C4-2B (cell line): Measurements from ENCODE around the gene GRP.

Source experiments
- H3K27ac ChIP-seq: fragments of 450-650 bp; 2 replicates; pipeline ENCODE4 v1.5.1; 2017
- CTCF ChIP-seq: fragments of 450-650 bp; conservative IDR thresholded peaks from 2 replicates; pipeline ENCODE4 v1.5.1; 2017; ENCODE audit warnings: mild to moderate bottlenecking
- ZFX ChIP-seq: fragments of 450-650 bp; IDR thresholded peaks from 2 replicates; pipeline ENCODE4 v1.6.1; 2017

Gene GRP

GRCh38 chr18:59229191-59229590 is 9.2 kb downstream of the GRP start:
- no peak for TF ChIP-seq ZFX
- no peak for TF ChIP-seq CTCF

GRCh38 chr18:59229701-59230443 is 9.9 kb downstream of the GRP start:
- TF ChIP-seq CTCF (no peak), ZFX (no peak)
- H3K27ac ChIP-seq, result no peak overlapping the region

More at GRCh38 chr18:59229191-59229590, 9.2 kb downstream of the GRP start:
- no peak overlapping the region for H3K27ac ChIP-seq

GRCh38 chr18:59231114-59231513 is 11.2 kb downstream of the GRP start:
- no peak overlapping the region for H3K27ac ChIP-seq

GRCh38 chr18:59231877-59232276 is 11.9 kb downstream of the GRP start:
- TF ChIP-seq CTCF (no peak), ZFX (no peak)
- H3K27ac ChIP-seq, result no peak overlapping the region

More at GRCh38 chr18:59231114-59231513, 11.2 kb downstream of the GRP start:
- TF ChIP-seq ZFX (no peak), CTCF (no peak)

- TF ChIP-seq CTCF, result no peak
- TF ChIP-seq ZFX, result no peak
- H3K27ac ChIP-seq, result no peak overlapping the region
Observed at GRCh38 chr18:59232309-59233016, 12.5 kb downstream of the GRP start.

GRCh38 chr18:59233017-59233410 is 13.1 kb downstream of the GRP start:
- TF ChIP-seq CTCF (no peak), ZFX (no peak)
- no peak overlapping the region for H3K27ac ChIP-seq

GRCh38 chr18:59238385-59238784 is 18.4 kb downstream of the GRP start:
- H3K27ac ChIP-seq, result no peak overlapping the region
- TF ChIP-seq ZFX (no peak), CTCF (no peak)
